Fibroblast of pulmonary artery (primary cell): Measurements from ENCODE around the gene PDZD7.
A peak's percentile ranks its signal among the peaks of the same experiment; 100 is the strongest.

Source experiments
- DNase-seq: peaks from one replicate; pipeline ENCODE4 v3.0.0-alpha.2; 2010; ENCODE audit warnings: low read depth
- H3K4me3 ChIP-seq: replicated peaks from 2 replicates; pipeline ENCODE4 v1.5.1; 2011; ENCODE audit warnings: low read depth, mild to moderate bottlenecking, control low read depth, low read length, moderate library complexity
- TF ChIP-seq, protein P1 (sequence below): IDR thresholded peaks from 2 replicates; pipeline ENCODE4 v1.5.1; 2011; ENCODE audit warnings: mild to moderate bottlenecking, control low read depth, low read length, inconsistent platforms; ENCODE audit errors: missing control alignments

PDZD7 gene

DNA sequence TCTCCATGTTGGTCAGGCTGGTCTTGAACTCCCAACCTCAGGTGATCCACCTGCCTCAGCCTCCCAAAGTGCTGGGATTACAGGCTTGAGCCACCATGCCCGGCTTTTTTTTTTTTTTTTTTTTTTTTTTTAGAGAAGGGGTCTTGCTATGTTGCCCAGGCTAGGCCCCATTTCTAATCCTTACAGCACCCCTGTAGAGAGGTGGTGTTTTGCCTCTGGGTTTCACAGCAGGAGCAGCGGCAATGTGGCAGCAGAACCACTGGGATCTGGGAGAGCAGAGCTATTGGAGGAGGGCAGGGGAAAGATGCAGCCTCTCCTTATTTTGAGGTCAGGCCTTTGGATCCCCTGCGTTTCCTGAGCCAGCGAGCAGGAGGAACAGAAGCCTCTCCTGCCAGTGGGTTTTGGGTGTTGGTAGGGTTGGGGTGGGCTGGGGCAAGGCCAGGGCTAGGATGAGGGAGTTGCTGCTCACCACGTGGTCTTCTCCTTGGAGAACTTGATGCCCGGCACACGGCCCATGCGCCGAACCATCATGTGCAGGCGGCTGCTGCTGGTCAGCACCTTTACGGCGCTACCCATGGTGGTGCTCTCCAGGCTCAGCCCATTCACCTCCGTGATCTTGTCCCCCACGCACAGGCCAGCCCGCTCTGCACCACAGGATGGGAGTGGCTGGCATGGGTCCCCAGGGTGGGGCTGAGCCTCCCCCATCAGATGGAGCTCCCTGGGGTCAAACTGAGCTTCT, 7.8 kb downstream of the PDZD7 start:
- DNase-seq: no peak
- no peak overlapping the region for H3K4me3 ChIP-seq
- TF ChIP-seq, protein P1, sequence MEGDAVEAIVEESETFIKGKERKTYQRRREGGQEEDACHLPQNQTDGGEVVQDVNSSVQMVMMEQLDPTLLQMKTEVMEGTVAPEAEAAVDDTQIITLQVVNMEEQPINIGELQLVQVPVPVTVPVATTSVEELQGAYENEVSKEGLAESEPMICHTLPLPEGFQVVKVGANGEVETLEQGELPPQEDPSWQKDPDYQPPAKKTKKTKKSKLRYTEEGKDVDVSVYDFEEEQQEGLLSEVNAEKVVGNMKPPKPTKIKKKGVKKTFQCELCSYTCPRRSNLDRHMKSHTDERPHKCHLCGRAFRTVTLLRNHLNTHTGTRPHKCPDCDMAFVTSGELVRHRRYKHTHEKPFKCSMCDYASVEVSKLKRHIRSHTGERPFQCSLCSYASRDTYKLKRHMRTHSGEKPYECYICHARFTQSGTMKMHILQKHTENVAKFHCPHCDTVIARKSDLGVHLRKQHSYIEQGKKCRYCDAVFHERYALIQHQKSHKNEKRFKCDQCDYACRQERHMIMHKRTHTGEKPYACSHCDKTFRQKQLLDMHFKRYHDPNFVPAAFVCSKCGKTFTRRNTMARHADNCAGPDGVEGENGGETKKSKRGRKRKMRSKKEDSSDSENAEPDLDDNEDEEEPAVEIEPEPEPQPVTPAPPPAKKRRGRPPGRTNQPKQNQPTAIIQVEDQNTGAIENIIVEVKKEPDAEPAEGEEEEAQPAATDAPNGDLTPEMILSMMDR: no peak

DNA sequence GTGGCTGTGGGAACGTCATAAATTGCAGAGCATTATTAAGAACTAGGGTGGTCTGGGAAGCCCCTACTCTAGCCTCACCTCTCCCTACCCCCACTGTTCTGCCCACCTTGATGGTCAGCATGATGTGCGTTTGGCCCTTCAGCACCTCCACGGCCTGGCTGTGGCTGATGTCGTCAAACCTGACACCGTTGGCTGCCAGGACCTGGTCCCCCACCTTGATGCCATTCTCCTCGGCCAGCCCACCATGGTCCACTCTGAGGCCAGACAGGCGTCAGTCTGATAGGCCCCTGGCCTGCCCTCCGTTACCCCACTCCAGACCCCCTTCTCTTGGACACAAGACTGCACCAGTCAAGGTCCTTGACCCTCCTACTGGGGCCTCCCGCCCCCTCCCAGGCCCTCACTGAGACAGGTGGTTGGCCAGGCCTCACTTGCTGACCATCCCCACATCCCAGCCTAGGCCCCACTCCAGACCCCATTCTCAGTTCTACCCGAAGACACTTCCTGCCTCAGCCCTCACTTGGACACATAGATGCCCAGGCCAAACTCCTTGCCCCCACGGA, 9.2 kb downstream of the PDZD7 start:
- DNase-seq: no peak
- TF ChIP-seq, protein P1: no peak
- H3K4me3 ChIP-seq: no peak overlapping the region

DNA sequence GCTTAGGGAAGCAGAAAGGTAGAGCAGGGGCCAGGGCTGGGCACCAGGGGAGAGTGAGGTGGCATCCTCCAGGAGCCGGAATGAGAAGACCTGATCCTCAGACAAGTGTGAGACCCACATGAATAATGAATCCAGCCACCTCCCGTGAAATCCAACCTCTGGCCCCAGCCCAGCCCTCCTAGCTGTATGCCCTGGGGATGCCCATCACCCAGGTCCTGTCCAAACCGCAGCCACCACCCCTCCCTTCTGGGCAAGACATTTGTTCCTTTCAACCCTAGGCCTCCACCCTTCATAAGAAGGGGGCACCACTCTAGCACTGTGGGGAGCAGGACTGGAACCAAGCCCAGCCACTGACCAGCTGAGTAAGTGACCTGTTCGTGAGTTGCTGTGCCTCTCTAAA, 9.7 kb downstream of the PDZD7 start:
- H3K4me3 ChIP-seq: no peak overlapping the region
- TF ChIP-seq, protein P1: no peak
- DNase-seq: no peak

DNA sequence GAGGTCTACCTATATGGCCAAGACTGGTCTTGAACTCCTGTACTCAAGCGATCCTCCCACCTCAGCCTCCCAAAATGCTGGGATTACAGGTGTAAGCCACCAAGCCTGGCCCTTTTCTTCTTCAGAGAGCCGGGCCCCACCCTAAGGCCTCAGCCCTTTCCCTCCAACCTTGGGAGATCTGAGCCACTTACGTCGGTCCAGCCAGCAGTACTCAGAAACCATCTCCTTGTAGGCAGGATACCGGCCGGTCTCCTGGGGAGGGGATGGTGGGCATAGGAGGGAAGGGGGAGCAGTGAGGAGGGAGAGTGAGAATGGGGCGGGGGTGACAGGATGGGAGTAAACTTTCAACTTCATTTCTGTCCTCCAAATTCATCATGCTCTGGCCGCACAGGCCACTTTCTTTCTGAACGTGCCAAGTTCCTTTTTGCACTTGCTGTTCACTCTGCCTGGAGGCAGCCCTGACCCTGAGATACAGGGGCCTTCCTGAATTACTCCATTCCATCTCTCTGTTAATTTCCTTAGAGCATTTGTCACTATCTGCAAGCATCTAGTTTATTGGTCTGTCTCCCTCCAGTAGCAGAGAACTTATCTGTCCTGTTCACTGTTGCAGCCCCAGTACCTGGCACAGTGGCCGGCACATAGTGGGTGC, 10.4 kb downstream of the PDZD7 start:
- H3K4me3 ChIP-seq: no peak overlapping the region
- TF ChIP-seq, protein P1: no peak
- no peak for DNase-seq

DNA sequence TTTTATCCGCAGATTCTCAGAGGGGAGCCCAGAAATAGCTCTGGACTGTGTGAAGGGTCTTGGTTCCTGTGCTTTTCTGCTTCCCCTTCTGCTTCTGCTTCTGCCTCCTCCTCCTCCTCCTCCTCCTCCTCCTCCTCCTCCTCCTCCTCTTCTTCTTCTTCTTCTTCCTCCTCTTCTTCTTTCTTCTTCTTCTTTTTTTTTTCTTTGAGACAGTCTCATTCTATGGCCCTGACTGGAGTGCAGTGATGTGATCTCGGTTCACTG, 11.6 kb downstream of the PDZD7 start:
- H3K4me3 ChIP-seq: no peak overlapping the region
- TF ChIP-seq, protein P1: no peak
- no peak for DNase-seq

DNA sequence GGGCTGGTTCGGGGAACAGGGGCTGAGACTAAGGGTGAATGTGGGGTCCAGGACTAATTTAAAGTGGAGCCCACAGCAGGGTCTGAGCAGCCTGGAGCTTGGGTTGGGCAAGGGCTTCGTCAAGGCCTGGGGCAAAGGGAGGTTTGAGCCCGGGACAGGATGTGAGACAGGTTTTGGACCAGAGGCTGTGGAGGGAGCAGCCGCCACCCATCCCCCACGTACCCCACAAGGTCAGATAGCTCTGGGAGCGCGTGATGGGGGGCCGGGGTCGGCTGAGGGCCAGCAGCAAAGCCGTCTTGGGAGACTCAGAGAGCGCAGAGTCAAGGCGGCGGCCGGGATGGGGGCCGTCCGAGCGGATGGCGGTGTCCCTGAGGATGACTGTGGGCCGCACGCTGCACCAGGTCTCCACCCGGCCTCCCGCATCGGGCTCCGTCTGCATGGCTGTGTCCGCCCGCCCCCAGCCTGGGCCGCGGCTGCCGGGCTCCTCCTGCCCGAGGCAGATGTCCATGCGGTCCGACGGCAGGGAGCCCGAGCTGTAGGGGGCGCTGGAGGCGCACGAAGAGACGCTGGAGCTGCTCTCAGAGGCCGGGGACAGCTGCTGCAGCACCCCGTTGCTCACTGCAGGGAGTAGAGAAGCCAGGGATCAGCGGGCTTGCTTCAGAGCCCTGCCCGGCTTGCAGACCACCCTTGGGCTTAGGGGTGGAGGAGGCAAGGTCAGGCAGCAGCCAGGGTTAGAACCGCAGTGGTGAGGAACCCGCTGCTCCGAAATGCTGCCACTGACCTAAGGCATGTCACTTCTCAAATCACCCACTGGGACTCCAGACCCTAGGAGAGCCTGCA, 12.1 kb downstream of the PDZD7 start:
- peak; percentile 83 for DNase-seq
- TF ChIP-seq, protein P1: peak; percentile 71
- H3K4me3 ChIP-seq: no peak overlapping the region
